Activated T-cell treated with anti-CD3 and anti-CD28 coated beads, Interleukin-2, amount 50 U/mL, for 4 hours (primary cell): ENCODE data around the gene KCNG4. TPM values are rescaled to one million over a fixed set of nuclear protein-coding genes. Genes with fewer than 3 reads are reported as not detected.

Source experiments
- ATAC-seq, 2 donors: fragments of 200-7000 bp; cut with Tn5 transposase; one replicate each; pipeline ENCODE4 v1.10.0; 2021
- DNase-seq: peaks from one replicate; pipeline ENCODE4 v3.0.0-alpha.2; 2020
- H3K27me3 Mint-ChIP-seq: one replicate; pipeline ENCODE4 v1.8.0; 2021; ENCODE audit warnings: low read depth, mixed read lengths
- H3K36me3 Mint-ChIP-seq: one replicate; pipeline ENCODE4 v1.8.0; 2022; ENCODE audit warnings: mixed read lengths; ENCODE audit not compliant: insufficient read depth
- H3K4me1 Mint-ChIP-seq: one replicate; pipeline ENCODE4 v1.8.0; 2021; ENCODE audit warnings: low read depth, mixed read lengths
- H3K4me3 Mint-ChIP-seq: one replicate; pipeline ENCODE4 v1.8.0; 2021; ENCODE audit warnings: mild to moderate bottlenecking, moderate library complexity, mixed read lengths
- H3K9me3 Mint-ChIP-seq: one replicate; pipeline ENCODE4 v1.8.0; 2021; ENCODE audit warnings: mixed read lengths
- total RNA-seq, 3 donors: library from RNA; stranded (reverse); gene quantifications; one replicate each; pipeline ENCODE4 v1.2.1, GENCODE V29; 2021

KCNG4 gene
- total RNA-seq, 3 donors from 2014 or later, result not detected

GRCh38 chr16:84196727-84197394 is 43.0 kb downstream of the KCNG4 start:
- ATAC-seq, result no peak
- no peak for DNase-seq
- Mint-ChIP-seq H3K4me1 (peaks cover 16% of the 10 kb centered on the region), H3K9me3 (no peaks in the 10 kb centered on the region), H3K4me3 (no peak overlapping the region), H3K36me3 (no peaks in the 10 kb centered on the region), H3K27me3 (no peaks in the 10 kb centered on the region)

GRCh38 chr16:84196101-84196500 is 43.7 kb downstream of the KCNG4 start:
- no peaks in the 10 kb centered on the region for H3K27me3 Mint-ChIP-seq
- no peaks in the 10 kb centered on the region for H3K36me3 Mint-ChIP-seq
- no peaks in the 10 kb centered on the region for H3K9me3 Mint-ChIP-seq
- ATAC-seq (no peak), DNase-seq (no peak)
- H3K4me3 Mint-ChIP-seq, result no peak overlapping the region
- H3K4me1 Mint-ChIP-seq, result peaks cover 16% of the 10 kb centered on the region

DNA sequence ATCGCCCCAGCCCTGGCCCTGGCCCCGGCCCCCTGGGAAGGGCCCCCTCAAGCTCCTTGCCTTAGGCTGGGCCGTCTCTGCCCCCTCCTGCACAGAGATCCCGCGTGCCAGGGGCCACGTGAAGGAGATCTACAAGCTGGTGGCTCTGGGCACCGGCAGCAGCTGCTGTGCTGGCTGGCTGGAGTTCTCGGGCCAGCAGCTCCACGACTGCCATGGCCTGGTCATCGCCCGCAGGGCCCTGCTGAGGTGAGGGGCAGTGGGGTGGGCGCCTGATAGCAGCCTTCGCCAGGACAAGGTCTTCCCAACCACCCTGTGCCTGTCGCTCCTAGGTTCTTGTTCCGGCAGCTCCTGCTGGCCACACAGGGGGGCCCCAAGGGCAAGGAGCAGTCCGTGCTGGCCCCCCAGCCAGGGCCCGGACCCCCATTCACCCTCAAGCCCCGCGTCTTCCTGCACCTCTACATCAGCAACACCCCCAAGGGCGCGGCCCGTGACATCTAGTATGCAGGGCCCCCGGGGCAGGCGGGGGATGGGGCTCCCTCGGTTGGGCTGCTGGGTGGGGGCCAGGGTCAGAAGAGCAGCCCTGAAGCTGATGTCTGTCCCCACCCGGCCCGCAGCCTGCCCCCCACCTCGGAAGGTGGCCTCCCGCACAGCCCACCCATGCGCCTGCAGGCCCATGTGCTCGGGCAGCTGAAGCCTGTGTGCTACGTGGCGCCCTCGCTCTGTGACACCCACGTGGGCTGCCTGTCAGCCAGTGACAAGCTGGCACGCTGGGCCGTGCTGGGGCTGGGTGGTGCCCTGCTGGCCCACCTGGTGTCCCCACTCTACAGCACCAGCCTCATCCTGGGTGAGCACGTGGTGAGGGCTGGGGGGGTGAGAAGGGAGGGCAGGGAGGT is 44.4 kb downstream of the KCNG4 start:
- no peak for ATAC-seq
- Mint-ChIP-seq H3K4me3 (no peak overlapping the region), H3K36me3 (no peaks in the 10 kb centered on the region), H3K9me3 (no peaks in the 10 kb centered on the region), H3K4me1 (peaks cover 16% of the 10 kb centered on the region), H3K27me3 (no peaks in the 10 kb centered on the region)
- no peak for DNase-seq

- Mint-ChIP-seq H3K27me3 (no peaks in the 10 kb centered on the region), H3K4me1 (peaks cover 16% of the 10 kb centered on the region), H3K4me3 (peak overlapping the region; percentile 59), H3K36me3 (no peaks in the 10 kb centered on the region), H3K9me3 (no peaks in the 10 kb centered on the region)
- DNase-seq (no peak), ATAC-seq (peak; percentile 33 to 69)
These were observed 45.2 kb downstream of the KCNG4 start for GRCh38 chr16:84194470-84195200.

DNA sequence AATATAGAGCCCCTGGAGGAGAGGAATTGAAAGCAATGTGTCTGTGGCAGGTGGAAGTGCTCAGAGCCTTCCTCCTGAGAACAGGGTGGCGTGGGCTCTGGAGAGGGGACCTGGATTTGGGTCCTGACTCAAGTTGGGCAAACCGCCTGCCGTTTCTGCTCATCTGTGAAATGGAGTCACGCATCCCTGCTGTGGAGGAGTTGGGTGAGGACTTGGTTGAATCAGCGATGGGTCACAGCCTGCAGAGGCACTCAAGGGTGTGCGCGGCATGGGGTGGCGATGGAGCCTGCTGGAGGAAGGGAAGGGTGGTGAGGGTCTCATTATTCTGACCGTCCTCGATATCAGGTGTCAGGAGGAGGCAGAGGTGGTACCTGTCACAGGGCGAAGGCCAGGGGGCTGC is 45.8 kb downstream of the KCNG4 start:
- Mint-ChIP-seq H3K36me3 (no peaks in the 10 kb centered on the region), H3K4me1 (peaks cover 16% of the 10 kb centered on the region), H3K4me3 (peak overlapping the region; percentile 59), H3K27me3 (no peaks in the 10 kb centered on the region), H3K9me3 (no peaks in the 10 kb centered on the region)
- peak; percentile 15 to 49 for ATAC-seq
- DNase-seq, result no peak

DNA sequence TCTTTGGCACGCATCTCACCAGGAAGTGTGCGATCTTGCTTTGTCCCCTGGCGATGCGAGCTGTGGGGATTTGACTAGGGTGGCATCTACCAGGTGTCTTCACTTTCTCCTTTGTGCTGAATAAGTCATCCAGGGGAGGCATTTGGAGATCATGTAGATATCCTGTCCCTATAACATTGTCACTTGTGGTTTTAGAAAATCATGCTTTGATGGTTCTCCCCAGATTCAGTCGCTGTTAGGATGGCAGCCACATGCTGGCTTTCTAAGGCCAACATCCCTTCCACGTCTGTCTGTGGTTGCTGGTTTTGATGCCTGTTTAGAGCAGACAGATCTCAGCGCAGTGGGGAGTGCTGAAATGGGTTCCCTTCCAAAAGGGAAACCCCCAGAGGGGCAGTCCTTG is 46.3 kb downstream of the KCNG4 start:
- Mint-ChIP-seq H3K27me3 (no peaks in the 10 kb centered on the region), H3K4me3 (no peak overlapping the region)

GRCh38 chr16:84191466-84191865 is 48.3 kb downstream of the KCNG4 start:
- Mint-ChIP-seq H3K27me3 (no peaks in the 10 kb centered on the region), H3K36me3 (no peaks in the 10 kb centered on the region)
- DNase-seq, result no peak

More for the DNA sequence above, 46.3 kb downstream of the KCNG4 start:
- no peaks in the 10 kb centered on the region for H3K9me3 Mint-ChIP-seq
- H3K4me1 Mint-ChIP-seq, result peaks cover 16% of the 10 kb centered on the region
- H3K36me3 Mint-ChIP-seq, result no peaks in the 10 kb centered on the region
- no peak for DNase-seq
- peak; percentile 15 to 25 for ATAC-seq

GRCh38 chr16:84190731-84191388 is 49.0 kb downstream of the KCNG4 start, which contains the start of gene ADAD2:
TSS of gene ADAD2 (plus strand) at chr16:84191157. CDS start at chr16:84191231, 74 bp downstream.
- Mint-ChIP-seq H3K4me3 (no peak within 1 kb of the TSS), H3K9me3 (no peaks in the 10 kb centered on the region), H3K27me3 (no peaks in the 10 kb centered on the region), H3K36me3 (no peaks in the 10 kb centered on the region), H3K4me1 (peaks cover 20% of the 10 kb centered on the region)
- DNase-seq, result no peak
- ATAC-seq, result no peak

More at GRCh38 chr16:84191466-84191865, 48.3 kb downstream of the KCNG4 start:
- Mint-ChIP-seq H3K9me3 (no peaks in the 10 kb centered on the region), H3K4me1 (peaks cover 19% of the 10 kb centered on the region), H3K4me3 (no peak overlapping the region)
- no peak for ATAC-seq

DNA sequence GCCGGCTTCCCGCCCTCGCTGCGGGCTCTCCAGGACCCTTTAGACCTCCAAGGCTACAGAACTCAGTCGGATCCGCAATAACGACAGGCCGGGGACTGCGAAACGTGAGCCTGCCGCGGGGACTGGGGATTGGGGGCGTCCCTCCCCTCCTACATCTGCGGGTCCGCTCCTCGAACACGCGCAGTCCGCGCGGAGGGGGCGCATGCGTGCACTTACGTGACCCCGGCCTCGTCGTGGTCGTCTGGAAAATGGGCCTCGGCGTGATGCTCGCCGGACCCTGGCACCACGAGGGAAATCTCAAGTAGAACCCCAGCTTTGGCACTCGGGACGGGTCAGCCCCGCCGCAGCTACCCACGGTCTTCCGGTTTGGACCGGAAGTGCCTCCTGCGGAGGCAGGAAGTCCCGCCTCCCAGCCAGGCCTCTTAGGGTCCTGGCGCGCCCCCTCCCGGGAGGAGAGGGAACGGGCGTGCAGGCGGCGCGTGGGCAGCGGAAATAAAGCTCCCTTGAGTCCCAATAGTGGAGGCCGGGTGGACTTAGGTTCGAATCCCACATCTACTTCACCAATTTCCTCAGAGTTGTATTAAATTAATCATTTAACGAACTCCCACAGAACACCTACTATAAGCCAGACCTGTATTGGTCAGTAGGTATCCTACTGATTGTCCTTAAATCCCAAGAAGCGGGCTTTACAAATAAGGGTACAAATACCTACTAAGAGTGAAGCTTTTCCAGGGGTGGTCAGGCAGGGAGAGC is 53.0 kb downstream of the KCNG4 start, which contains the start of gene TAF1C:
Gene TAF1C, minus strand, starts transcription at position 373 of the 753 bp plus-strand sequence. CDS start 2,069 bp downstream, outside the sequence.
- DNase-seq (peak; percentile 90), ATAC-seq (peak; percentile 93 to 95)
- H3K4me1 Mint-ChIP-seq, result peaks cover 19% of the 10 kb centered on the region
- H3K36me3 Mint-ChIP-seq, result peaks cover 13% of the 10 kb centered on the region
- H3K4me3 Mint-ChIP-seq, result peak within 1 kb of the TSS; percentile 94
- H3K27me3 Mint-ChIP-seq, result no peaks in the 10 kb centered on the region
- H3K9me3 Mint-ChIP-seq, result no peaks in the 10 kb centered on the region

GRCh38 chr16:84184775-84185174 is 55.0 kb downstream of the KCNG4 start:
- no peaks in the 10 kb centered on the region for H3K27me3 Mint-ChIP-seq
- ATAC-seq (no peak), DNase-seq (no peak)
- peak overlapping the region; percentile 94 for H3K4me3 Mint-ChIP-seq
- H3K4me1 Mint-ChIP-seq, result peaks cover 19% of the 10 kb centered on the region
- H3K36me3 Mint-ChIP-seq, result peaks cover 13% of the 10 kb centered on the region
- H3K9me3 Mint-ChIP-seq, result no peaks in the 10 kb centered on the region

DNA sequence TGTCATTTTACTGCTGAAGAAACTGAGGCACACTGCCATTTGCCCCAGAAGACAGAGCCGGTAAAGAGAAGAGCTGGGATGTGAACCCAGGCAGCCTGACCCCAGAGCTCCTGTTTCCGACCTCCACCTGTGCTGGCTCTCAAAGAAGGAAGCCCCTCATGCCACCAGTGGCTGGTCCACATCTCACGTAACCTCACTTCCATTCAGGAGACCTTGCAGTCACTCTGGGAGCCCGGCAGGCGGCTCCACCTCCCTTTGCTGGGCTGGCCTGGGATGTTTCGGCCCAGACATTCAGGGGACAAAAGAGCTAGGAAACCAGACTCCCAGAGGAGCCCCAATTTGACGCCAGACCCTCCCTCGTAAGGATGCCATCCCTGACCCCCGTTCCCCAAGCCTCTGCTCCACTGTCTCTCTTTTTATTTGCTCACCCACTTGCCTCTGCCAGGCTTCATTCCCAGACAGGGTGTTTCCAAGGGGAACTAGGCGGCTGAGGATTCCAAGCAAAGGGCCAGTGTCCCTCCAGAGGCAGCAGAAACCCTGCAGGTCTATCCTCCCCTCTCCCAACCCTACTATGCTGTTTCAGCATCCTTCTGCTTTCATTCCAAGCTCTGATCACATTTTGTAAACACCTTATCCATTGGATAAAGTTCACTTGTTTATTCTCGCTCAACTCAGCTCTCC is 55.8 kb downstream of the KCNG4 start:
- Mint-ChIP-seq H3K4me1 (peaks cover 19% of the 10 kb centered on the region), H3K27me3 (no peaks in the 10 kb centered on the region), H3K9me3 (no peaks in the 10 kb centered on the region), H3K36me3 (peaks cover 13% of the 10 kb centered on the region), H3K4me3 (peak overlapping the region; percentile 94)
- DNase-seq (no peak), ATAC-seq (no peak)

DNA sequence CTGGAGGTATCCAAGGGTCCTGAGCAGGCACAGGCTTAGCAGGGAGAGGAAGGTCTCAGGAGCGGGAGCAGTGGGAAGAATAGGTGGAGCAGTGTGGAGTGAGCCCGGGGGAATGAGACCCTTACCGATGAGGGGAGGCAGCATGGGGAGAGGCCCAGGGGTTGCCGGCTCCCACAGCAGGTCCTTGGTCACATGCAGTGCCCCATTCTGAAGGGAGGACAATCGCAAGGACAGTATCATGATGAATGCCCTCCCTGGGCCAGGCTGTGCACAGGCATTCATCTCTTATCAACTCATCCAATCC is 56.3 kb downstream of the KCNG4 start:
- Mint-ChIP-seq H3K36me3 (peaks cover 13% of the 10 kb centered on the region), H3K9me3 (no peaks in the 10 kb centered on the region), H3K27me3 (no peaks in the 10 kb centered on the region), H3K4me1 (peaks cover 19% of the 10 kb centered on the region), H3K4me3 (no peak overlapping the region)
- ATAC-seq (no peak), DNase-seq (no peak)
